Measurements from ENCODE around the gene ZDBF2.

ZDBF2 gene

DNA sequence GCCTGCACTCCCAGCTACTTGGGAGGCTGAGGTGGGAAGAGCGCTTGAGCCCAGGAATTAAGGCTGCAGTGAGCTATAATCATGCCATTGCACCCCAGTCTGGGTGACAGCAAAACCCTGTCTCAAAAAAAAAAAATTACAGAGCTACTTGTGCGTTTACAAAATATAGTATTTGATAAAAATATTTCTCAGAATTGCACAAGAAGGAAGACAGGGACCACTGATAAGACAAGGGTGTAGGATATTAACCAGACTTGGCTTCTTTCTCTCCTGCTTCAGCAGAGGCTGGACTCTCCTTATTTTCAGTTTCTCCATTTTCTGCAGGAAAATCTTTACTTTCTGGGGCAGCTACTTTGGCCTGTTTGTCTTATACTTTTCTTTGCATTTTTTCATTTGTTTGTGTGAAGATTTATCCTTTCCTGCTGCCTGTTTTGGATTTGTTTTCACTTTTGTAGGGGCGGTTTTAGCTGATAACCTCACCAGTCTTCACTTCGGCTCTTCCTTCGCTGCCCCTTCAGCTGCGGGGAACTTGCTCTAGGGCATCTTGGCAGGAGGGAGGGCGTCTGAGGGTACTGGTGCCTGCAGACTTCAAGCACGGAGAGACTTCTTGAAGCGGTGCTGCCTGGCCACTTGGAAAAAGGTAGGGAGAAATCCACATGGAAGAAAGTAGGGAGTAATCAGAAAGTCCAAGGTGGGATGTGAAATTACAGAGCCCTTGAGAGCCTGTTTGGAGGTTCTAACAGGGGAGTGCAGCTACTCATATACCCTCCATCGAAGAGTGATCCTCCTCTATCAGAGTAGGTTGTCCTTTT lies 14.9 kb upstream of the ZDBF2 start:
- H3K9me3 ChIP-seq (ENCODE audit: control extremely low read depth in 1 of 5, control insufficient read depth in 4 of 5, insufficient read depth in 2 of 5, low read depth in 1 of 5, low read length in 4 of 5), result peaks cover 0 to 2% (median 0%) of the 10 kb centered on the region in 5 experiments
- H3K4me1 ChIP-seq (ENCODE audit: control extremely low read depth in 1 of 4, control insufficient read depth in 4 of 4, insufficient read depth in 4 of 4, low read length in 3 of 4), result peaks cover 0 to 9% (median 3%) of the 10 kb centered on the region in 4 experiments
- H3K27ac ChIP-seq (ENCODE audit: insufficient read depth in 1 of 2, low read depth in 1 of 2, low read length in 2 of 2, poor library complexity in 1 of 2, severe bottlenecking in 2 of 2), result no peak overlapping the region
- H3K27me3 ChIP-seq (replicated peaks in 2 of 5; ENCODE audit: control insufficient read depth in 4 of 5, insufficient read depth in 5 of 5, low read length in 4 of 5), result peaks cover 25 to 97% (median 63%) of the 10 kb centered on the region in 5 experiments
- H3K4me3 ChIP-seq (ENCODE audit: control insufficient read depth in 1 of 7, extremely low read depth in 1 of 7, insufficient read depth in 4 of 7, low read depth in 2 of 7, low read length in 6 of 7), result peak overlapping the region in 1 of 7 experiments; percentile 28
- 44% methylated on average over 9 of the region's 10 CpGs for WGBS (ENCODE audit: insufficient coverage)
- CTCF ChIA-PET, result interaction anchor here (0.8 to 2.9 kb wide), 10 partner anchors 14 to 238 kb away, joined by 3 to 10 read pairs (median 4); partner anchors contain the start of gene ZDBF2
- DNase-seq, result no peak
- H3K36me3 ChIP-seq (ENCODE audit: control insufficient read depth in 4 of 4, insufficient read depth in 4 of 4, low read length in 3 of 4), result no peaks in the 10 kb centered on the region
- POLR2A ChIA-PET, result interaction anchor here (0.8 kb wide), 1 partner anchor 98 kb away, joined by 3 read pairs; no protein-coding TSS in a partner anchor

DNA sequence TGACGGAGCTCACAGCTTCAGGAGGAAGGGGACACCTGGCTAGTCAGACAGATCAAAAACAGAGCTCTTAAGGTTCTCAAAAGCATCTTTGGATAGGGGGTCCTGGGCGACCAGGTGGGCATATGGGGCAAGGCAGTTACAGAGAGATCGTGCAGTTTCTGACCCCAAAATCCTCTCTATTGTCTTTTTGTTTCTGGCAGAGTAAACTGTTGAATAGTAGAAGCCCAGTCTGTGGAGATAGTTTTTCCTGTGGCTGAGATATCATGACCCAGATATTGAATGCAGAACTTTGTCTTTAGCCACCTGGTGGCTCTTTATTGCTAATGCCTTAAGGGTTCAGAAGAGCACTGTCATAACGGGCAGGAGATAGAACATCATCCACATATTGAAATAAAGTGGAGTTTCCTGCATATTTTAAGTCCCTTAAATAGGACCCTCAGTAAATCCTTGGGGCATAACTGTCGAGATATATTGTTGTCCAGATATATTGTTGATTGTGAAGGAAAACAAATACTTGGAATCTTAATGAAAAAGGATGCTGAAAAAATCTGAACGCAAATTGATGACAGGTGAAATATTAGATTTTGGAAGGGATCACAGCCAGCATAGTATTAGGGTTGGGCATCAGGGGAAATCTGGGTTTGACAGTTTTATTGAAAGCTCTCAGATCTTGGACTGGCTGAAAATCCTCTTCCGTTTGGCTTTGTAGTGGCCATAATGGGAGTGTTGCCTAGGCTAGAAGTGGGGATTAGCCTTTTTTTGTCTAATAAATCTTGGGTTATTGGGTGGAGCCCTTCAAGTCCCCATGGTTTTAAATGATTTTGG lies 14.1 kb upstream of the ZDBF2 start:
- H3K27ac ChIP-seq (ENCODE audit: insufficient read depth in 1 of 2, low read depth in 1 of 2, low read length in 2 of 2, poor library complexity in 1 of 2, severe bottlenecking in 2 of 2), result no peak overlapping the region
- peaks cover 21 to 97% (median 67%) of the 10 kb centered on the region in 5 experiments for H3K27me3 ChIP-seq (replicated peaks in 2 of 5; ENCODE audit: control insufficient read depth in 4 of 5, insufficient read depth in 5 of 5, low read length in 4 of 5)
- peaks cover 0 to 9% (median 3%) of the 10 kb centered on the region in 4 experiments for H3K4me1 ChIP-seq (ENCODE audit: control extremely low read depth in 1 of 4, control insufficient read depth in 4 of 4, insufficient read depth in 4 of 4, low read length in 3 of 4)
- ChIA-PET POLR2A (no interaction called here), CTCF (interaction anchor here (0.8 to 2.9 kb wide), 9 partner anchors 13 to 239 kb away, joined by 3 to 10 read pairs (median 4); partner anchors contain the start of gene ZDBF2)
- H3K4me3 ChIP-seq (ENCODE audit: control insufficient read depth in 1 of 7, extremely low read depth in 1 of 7, insufficient read depth in 4 of 7, low read depth in 2 of 7, low read length in 6 of 7), result no peak overlapping the region
- H3K9me3 ChIP-seq (ENCODE audit: control extremely low read depth in 1 of 5, control insufficient read depth in 4 of 5, insufficient read depth in 2 of 5, low read depth in 1 of 5, low read length in 4 of 5), result peaks cover 0 to 2% (median 0%) of the 10 kb centered on the region in 5 experiments
- WGBS (ENCODE audit: insufficient coverage), result 52% methylated on average over 5 of the region's 7 CpGs
- H3K36me3 ChIP-seq (ENCODE audit: control insufficient read depth in 4 of 4, insufficient read depth in 4 of 4, low read length in 3 of 4), result no peaks in the 10 kb centered on the region
- peak in 2 of 3 donors; percentile 66 to 68 for DNase-seq

DNA sequence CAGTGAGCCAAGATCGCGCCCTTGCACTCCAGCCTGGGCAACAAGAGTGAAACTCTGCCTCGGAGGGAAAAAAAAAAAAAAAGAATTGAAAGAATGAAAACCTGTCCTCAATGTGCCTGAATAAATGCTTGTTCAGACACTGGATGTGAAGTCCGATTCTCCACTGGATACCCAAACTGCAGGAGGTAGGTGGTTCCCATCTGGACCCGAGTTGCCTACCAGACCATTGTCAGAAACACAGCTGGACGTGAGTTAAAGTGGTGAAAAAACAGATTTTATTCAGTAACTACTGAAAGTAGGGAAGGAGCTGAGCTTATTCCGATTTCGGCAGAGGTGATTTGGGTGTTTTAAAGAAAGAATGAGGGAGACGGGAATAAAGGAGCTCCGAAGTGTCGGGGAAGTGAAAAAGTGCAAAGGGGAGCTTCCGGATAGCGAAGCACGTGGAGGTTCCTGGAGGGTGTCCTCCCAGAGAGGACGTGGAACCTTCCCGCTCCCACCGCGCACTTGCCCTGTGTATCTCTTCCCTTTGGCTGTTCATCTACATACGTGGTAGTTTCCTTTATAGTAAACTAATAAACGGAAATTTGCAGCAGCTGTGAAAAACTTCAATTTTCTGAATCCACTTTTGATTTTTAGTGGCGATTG lies 10.4 kb upstream of the ZDBF2 start:
- H3K36me3 ChIP-seq (ENCODE audit: control insufficient read depth in 4 of 4, insufficient read depth in 4 of 4, low read length in 3 of 4), result no peaks in the 10 kb centered on the region
- H3K4me1 ChIP-seq (ENCODE audit: control extremely low read depth in 1 of 4, control insufficient read depth in 4 of 4, insufficient read depth in 4 of 4, low read length in 3 of 4), result peaks cover 0 to 9% (median 0%) of the 10 kb centered on the region in 4 experiments
- ChIA-PET CTCF (interaction anchor here (1.0 to 1.7 kb wide), 2 partner anchors 10 to 103 kb away, joined by 3 read pairs; partner anchors contain the start of gene ZDBF2), POLR2A (no interaction called here)
- no peaks in the 10 kb centered on the region for H3K9me3 ChIP-seq (ENCODE audit: control extremely low read depth in 1 of 5, control insufficient read depth in 4 of 5, insufficient read depth in 2 of 5, low read depth in 1 of 5, low read length in 4 of 5)
- no peak overlapping the region for H3K4me3 ChIP-seq (ENCODE audit: control insufficient read depth in 1 of 7, extremely low read depth in 1 of 7, insufficient read depth in 4 of 7, low read depth in 2 of 7, low read length in 6 of 7)
- WGBS (ENCODE audit: insufficient coverage), result 54% methylated on average over 12 of the region's 21 CpGs
- no peak overlapping the region for H3K27ac ChIP-seq (ENCODE audit: insufficient read depth in 1 of 2, low read depth in 1 of 2, low read length in 2 of 2, poor library complexity in 1 of 2, severe bottlenecking in 2 of 2)
- peaks cover 24 to 98% (median 62%) of the 10 kb centered on the region in 5 experiments for H3K27me3 ChIP-seq (replicated peaks in 2 of 5; ENCODE audit: control insufficient read depth in 4 of 5, insufficient read depth in 5 of 5, low read length in 4 of 5)
- DNase-seq, result no peak

DNA sequence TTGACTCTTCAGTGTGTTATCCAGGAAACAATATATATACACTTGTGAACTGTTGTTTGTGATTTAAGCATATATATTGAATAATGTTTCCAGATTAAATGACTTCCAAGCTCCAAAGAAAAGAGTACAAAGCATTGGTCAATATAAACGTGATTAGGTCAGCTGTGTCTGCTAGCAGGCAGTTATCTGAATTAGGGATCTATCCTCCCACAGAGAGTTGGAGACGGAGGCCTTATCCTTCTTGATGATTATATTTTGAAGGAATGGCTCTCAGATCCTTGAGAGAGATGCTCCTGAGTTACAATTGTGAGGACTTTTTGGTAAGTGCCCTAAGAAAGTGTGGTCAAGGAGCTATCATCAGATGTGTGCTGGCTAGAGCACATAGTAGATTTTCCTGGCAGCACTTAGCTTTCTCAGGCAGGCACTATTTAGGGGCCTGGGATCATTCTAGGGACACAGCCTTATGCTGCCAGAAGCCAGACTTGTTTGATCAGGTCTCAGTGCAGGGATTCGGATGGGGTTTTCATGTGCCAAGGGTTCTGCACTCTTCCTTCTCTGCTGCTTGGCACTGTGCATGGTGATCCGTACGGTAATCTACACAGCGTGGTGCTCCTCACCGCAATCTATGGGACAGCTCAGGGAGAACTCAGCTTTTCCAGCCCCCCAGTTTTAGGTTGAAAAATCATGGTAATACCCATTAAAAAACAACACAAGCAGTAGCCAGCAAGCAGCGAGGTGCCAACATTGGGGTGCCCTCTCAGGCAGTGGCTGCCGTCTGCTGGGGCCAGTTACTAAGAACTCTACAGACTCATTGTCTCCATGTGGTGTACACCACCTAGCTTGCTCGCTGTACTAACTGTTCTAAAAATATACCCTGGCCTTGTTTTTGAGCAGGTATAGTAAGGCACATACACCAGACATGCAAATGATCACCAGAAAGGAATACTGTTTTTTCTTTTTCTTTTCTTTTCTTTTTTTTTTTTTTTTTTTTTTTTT lies 8.0 kb upstream of the ZDBF2 start:
- H3K27me3 ChIP-seq (replicated peaks in 2 of 5; ENCODE audit: control insufficient read depth in 4 of 5, insufficient read depth in 5 of 5, low read length in 4 of 5), result peaks cover 17 to 95% (median 44%) of the 10 kb centered on the region in 5 experiments
- DNase-seq, result no peak
- H3K27ac ChIP-seq (ENCODE audit: insufficient read depth in 1 of 2, low read depth in 1 of 2, low read length in 2 of 2, poor library complexity in 1 of 2, severe bottlenecking in 2 of 2), result no peak overlapping the region
- H3K9me3 ChIP-seq (ENCODE audit: control extremely low read depth in 1 of 5, control insufficient read depth in 4 of 5, insufficient read depth in 2 of 5, low read depth in 1 of 5, low read length in 4 of 5), result no peaks in the 10 kb centered on the region
- CTCF ChIA-PET, result interaction anchor here (1.0 to 1.4 kb wide), 2 partner anchors 11 to 30 kb away, joined by 3 to 4 read pairs; no protein-coding TSS in a partner anchor
- no peak overlapping the region for H3K4me3 ChIP-seq (ENCODE audit: control insufficient read depth in 1 of 7, extremely low read depth in 1 of 7, insufficient read depth in 4 of 7, low read depth in 2 of 7, low read length in 6 of 7)
- H3K36me3 ChIP-seq (ENCODE audit: control insufficient read depth in 4 of 4, insufficient read depth in 4 of 4, low read length in 3 of 4), result no peaks in the 10 kb centered on the region
- WGBS (ENCODE audit: insufficient coverage), result 70% methylated on average over 6 of the region's 10 CpGs
- POLR2A ChIA-PET, result no interaction called here
- H3K4me1 ChIP-seq (ENCODE audit: control extremely low read depth in 1 of 4, control insufficient read depth in 4 of 4, insufficient read depth in 4 of 4, low read length in 3 of 4), result peaks cover 0 to 2% (median 0%) of the 10 kb centered on the region in 4 experiments

DNA sequence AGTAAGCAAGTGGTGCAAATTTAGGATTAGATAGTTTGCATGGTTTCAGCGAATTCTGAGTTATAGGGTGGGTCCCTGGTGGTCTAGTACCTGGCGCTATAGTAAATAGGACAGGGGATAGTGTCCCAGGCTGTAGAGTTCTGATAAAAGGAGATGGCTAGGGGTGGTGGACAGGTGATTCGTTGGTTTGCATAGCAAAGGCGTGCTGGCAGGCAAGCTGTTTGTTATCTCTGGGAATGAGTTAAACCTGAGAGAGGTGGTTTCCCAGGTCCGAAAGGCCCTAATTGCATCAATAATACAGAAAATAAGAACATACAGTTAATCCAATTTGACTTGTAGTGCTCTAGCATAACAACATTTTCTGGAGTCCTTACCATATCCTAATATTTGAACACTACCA lies 6.9 kb upstream of the ZDBF2 start:
- Histone ChIP-seq H3K9me3 (ENCODE audit: control extremely low read depth in 1 of 5, control insufficient read depth in 4 of 5, insufficient read depth in 2 of 5, low read depth in 1 of 5, low read length in 4 of 5) (no peaks in the 10 kb centered on the region), H3K4me1 (ENCODE audit: control extremely low read depth in 1 of 4, control insufficient read depth in 4 of 4, insufficient read depth in 4 of 4, low read length in 3 of 4) (peaks cover 0 to 2% (median 0%) of the 10 kb centered on the region in 4 experiments), H3K36me3 (ENCODE audit: control insufficient read depth in 4 of 4, insufficient read depth in 4 of 4, low read length in 3 of 4) (no peaks in the 10 kb centered on the region), H3K27ac (ENCODE audit: insufficient read depth in 1 of 2, low read depth in 1 of 2, low read length in 2 of 2, poor library complexity in 1 of 2, severe bottlenecking in 2 of 2) (no peak overlapping the region), H3K4me3 (ENCODE audit: control insufficient read depth in 1 of 7, extremely low read depth in 1 of 7, insufficient read depth in 4 of 7, low read depth in 2 of 7, low read length in 6 of 7) (no peak overlapping the region), H3K27me3 (replicated peaks in 2 of 5; ENCODE audit: control insufficient read depth in 4 of 5, insufficient read depth in 5 of 5, low read length in 4 of 5) (peaks cover 17 to 92% (median 39%) of the 10 kb centered on the region in 5 experiments)
- POLR2A ChIA-PET, result no interaction called here
- whole genome bisulfite sequencing (ENCODE audit: insufficient coverage), result 58% methylated on average over 3 of the region's 5 CpGs
- CTCF ChIA-PET, result no interaction called here
- no peak for DNase-seq

DNA sequence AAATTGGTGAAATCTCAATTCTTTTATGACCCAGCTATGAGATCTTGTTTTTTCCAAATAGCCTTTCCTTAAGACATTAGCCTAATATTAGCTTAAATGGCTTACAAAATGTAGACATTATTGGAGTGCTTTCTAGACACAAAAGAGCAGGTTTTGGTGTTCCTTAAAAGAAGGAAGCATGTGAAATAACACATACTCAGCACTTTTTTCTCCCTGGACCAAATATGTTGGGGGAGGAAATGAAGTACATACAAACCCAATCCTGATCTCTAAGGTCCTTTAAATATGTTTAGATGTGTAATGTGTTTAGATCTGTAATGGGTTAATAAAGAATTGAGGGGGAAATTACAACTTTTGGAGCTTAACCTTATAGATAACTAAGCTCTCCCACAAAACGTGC lies 3.4 kb upstream of the ZDBF2 start:
- Histone ChIP-seq H3K9me3 (ENCODE audit: control extremely low read depth in 1 of 5, control insufficient read depth in 4 of 5, insufficient read depth in 2 of 5, low read depth in 1 of 5, low read length in 4 of 5) (no peaks in the 10 kb centered on the region), H3K4me3 (ENCODE audit: control insufficient read depth in 1 of 7, extremely low read depth in 1 of 7, insufficient read depth in 4 of 7, low read depth in 2 of 7, low read length in 6 of 7) (no peak overlapping the region), H3K4me1 (ENCODE audit: control extremely low read depth in 1 of 4, control insufficient read depth in 4 of 4, insufficient read depth in 4 of 4, low read length in 3 of 4) (peaks cover 2 to 12% (median 8%) of the 10 kb centered on the region in 4 experiments), H3K27me3 (replicated peaks in 2 of 5; ENCODE audit: control insufficient read depth in 4 of 5, insufficient read depth in 5 of 5, low read length in 4 of 5) (peaks cover 11 to 91% (median 37%) of the 10 kb centered on the region in 5 experiments), H3K27ac (ENCODE audit: insufficient read depth in 1 of 2, low read depth in 1 of 2, low read length in 2 of 2, poor library complexity in 1 of 2, severe bottlenecking in 2 of 2) (no peak overlapping the region), H3K36me3 (ENCODE audit: control insufficient read depth in 4 of 4, insufficient read depth in 4 of 4, low read length in 3 of 4) (no peaks in the 10 kb centered on the region)
- POLR2A ChIA-PET, result no interaction called here
- WGBS (ENCODE audit: insufficient coverage), result 0% methylated on average over 1 of the region's 1 CpG
- CTCF ChIA-PET, result no interaction called here
- no peak for DNase-seq
